OCI-LY1 (cell line): ENCODE measurements around the gene EXOSC10.

Experiments used
- H2AFZ ChIP-seq: fragments of 200-600 bp; sonication (generic), shearing (Covaris generic); 2 replicates; pipeline ENCODE4 v1.6.0; 2014; ENCODE audit warnings: antibody characterized with exemption, mild to moderate bottlenecking, low read length
- H3F3A ChIP-seq: fragments of 200-600 bp; sonication (generic), shearing (Covaris generic); 2 replicates; pipeline ENCODE4 v1.6.0; 2014; ENCODE audit warnings: mild to moderate bottlenecking, antibody characterized with exemption, low read length, moderate library complexity; ENCODE audit not compliant: insufficient read depth
- H3K27ac ChIP-seq: fragments of 200-600 bp; sonication (generic); 2 replicates; pipeline ENCODE4 v1.5.1; 2014; ENCODE audit warnings: low read length, mixed run types, mild to moderate bottlenecking, low read depth; ENCODE audit not compliant: poor library complexity, severe bottlenecking
- H3K27me3 ChIP-seq: fragments of 200-600 bp; sonication (generic); 2 replicates; pipeline ENCODE4 v1.6.0; 2014; ENCODE audit warnings: antibody characterized with exemption, mild to moderate bottlenecking, low read length, moderate library complexity; ENCODE audit not compliant: insufficient read depth
- H3K36me3 ChIP-seq: fragments of 200-600 bp; sonication (generic); 2 replicates; pipeline ENCODE4 v1.6.1; 2014; ENCODE audit warnings: mild to moderate bottlenecking, antibody characterized with exemption, low read length, moderate library complexity, mixed read lengths; ENCODE audit not compliant: insufficient read depth
- H3K4me1 ChIP-seq: fragments of 200-600 bp; sonication (generic); 2 replicates; pipeline ENCODE4 v1.5.1; 2014; ENCODE audit warnings: mild to moderate bottlenecking, low read length, moderate library complexity; ENCODE audit not compliant: insufficient read depth, severe bottlenecking
- H3K4me2 ChIP-seq: fragments of 200-600 bp; sonication (generic), shearing (Covaris generic); 2 replicates; pipeline ENCODE4 v1.6.1; 2014; ENCODE audit warnings: low read length
- H3K4me3 ChIP-seq: fragments of 200-600 bp; sonication (generic); 2 replicates; pipeline ENCODE4 v1.5.1; 2014; ENCODE audit warnings: low read length, low read depth, mild to moderate bottlenecking, mixed read lengths; ENCODE audit not compliant: poor library complexity, severe bottlenecking
- H3K79me2 ChIP-seq: fragments of 200-600 bp; shearing (Covaris generic); 2 replicates; pipeline ENCODE4 v1.6.1; 2016; ENCODE audit warnings: mixed run types, low read length, mixed read lengths; ENCODE audit not compliant: insufficient read depth
- H3K9ac ChIP-seq: fragments of 200-600 bp; sonication (generic), shearing (Covaris generic); 2 replicates; pipeline ENCODE4 v1.6.1; 2014; ENCODE audit warnings: mild to moderate bottlenecking, low read length, mixed read lengths
- H3K9me2 ChIP-seq: fragments of 200-600 bp; sonication (generic), shearing (Covaris generic); 2 replicates; pipeline ENCODE4 v1.6.1; 2014; ENCODE audit warnings: low read depth, mild to moderate bottlenecking, low read length, mixed read lengths
- H3K9me3 ChIP-seq: fragments of 200-600 bp; shearing (Covaris generic); 2 replicates; pipeline ENCODE4 v1.6.1; 2014; ENCODE audit warnings: low read length, mixed read lengths
- H4K20me1 ChIP-seq: fragments of 200-600 bp; sonication (generic), shearing (Covaris generic); 2 replicates; pipeline ENCODE4 v1.6.0; 2016; ENCODE audit warnings: mild to moderate bottlenecking, low read length; ENCODE audit not compliant: insufficient read depth
- EZH2 ChIP-seq: fragments of 200-600 bp; sonication (generic), shearing (Covaris generic); IDR thresholded peaks from 2 replicates; pipeline ENCODE4 v1.8.0; 2017; ENCODE audit warnings: borderline replicate concordance, mixed run types, mild to moderate bottlenecking, antibody characterized with exemption, low read length, moderate library complexity, mixed read lengths
- TF ChIP-seq, protein P1 (sequence below): fragments of 200-600 bp; sonication (generic), shearing (Covaris generic); IDR thresholded peaks from 2 replicates; pipeline ENCODE4 v1.5.1; 2017; ENCODE audit warnings: mild to moderate bottlenecking, antibody characterized with exemption, low read length, moderate library complexity, mixed read lengths

The EXOSC10 gene

DNA sequence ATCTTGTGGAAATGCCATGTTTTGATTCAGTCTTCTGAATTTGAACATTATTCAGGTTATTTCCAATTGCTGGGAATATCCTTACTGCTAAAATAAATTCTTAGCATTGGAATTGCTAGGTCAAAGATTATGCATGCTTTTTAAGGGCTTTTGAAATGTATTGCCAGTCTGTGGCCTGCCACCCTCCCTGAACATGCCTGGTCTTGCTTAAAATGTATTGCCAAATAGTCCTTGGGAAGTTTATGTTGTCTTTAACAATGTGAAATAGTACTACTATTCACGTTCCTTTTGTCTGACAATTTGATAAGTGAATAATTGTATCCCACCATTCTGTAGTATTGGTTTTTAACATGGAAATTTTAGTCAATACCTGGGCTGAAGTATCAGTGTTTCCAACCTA lies 73.6 kb downstream of the EXOSC10 start:
- no peaks in the 10 kb centered on the region for H4K20me1 ChIP-seq
- no peaks in the 10 kb centered on the region for H3F3A ChIP-seq
- H2AFZ ChIP-seq = no peak overlapping the region
- no peak overlapping the region for H3K4me3 ChIP-seq
- H3K9me2 ChIP-seq = no peaks in the 10 kb centered on the region
- no peaks in the 10 kb centered on the region for H3K9me3 ChIP-seq
- H3K4me1 ChIP-seq = no peaks in the 10 kb centered on the region
- no peak for TF ChIP-seq EZH2
- TF ChIP-seq, protein P1, sequence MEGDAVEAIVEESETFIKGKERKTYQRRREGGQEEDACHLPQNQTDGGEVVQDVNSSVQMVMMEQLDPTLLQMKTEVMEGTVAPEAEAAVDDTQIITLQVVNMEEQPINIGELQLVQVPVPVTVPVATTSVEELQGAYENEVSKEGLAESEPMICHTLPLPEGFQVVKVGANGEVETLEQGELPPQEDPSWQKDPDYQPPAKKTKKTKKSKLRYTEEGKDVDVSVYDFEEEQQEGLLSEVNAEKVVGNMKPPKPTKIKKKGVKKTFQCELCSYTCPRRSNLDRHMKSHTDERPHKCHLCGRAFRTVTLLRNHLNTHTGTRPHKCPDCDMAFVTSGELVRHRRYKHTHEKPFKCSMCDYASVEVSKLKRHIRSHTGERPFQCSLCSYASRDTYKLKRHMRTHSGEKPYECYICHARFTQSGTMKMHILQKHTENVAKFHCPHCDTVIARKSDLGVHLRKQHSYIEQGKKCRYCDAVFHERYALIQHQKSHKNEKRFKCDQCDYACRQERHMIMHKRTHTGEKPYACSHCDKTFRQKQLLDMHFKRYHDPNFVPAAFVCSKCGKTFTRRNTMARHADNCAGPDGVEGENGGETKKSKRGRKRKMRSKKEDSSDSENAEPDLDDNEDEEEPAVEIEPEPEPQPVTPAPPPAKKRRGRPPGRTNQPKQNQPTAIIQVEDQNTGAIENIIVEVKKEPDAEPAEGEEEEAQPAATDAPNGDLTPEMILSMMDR = no peak
- H3K9ac ChIP-seq = no peak overlapping the region
- no peaks in the 10 kb centered on the region for H3K27me3 ChIP-seq
- H3K27ac ChIP-seq = no peak overlapping the region
- no peak overlapping the region for H3K4me2 ChIP-seq
- H3K79me2 ChIP-seq = no peaks in the 10 kb centered on the region
- H3K36me3 ChIP-seq = peaks cover 77% of the 10 kb centered on the region

DNA sequence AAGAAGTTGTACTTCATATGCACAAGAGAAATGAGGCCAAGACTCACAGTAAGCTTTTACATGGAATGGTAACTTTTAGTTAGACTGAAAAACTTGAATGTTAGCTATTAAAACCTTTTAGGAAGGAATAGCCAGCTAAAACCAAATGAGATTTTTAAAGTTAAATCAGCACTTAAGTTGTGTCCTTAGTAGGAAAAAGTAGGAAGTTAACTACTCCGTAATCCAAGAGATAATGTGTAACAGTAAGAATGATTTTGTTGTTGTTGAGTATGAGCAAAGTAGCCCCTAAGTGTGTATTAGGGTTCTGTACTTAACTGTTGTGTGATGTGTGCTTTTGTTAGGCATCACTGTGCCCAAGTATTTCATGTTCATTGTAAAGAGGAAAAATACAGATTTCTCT lies 74.1 kb downstream of the EXOSC10 start:
- no peak overlapping the region for H3K4me3 ChIP-seq
- no peaks in the 10 kb centered on the region for H3K79me2 ChIP-seq
- H3K4me1 ChIP-seq = no peaks in the 10 kb centered on the region
- no peaks in the 10 kb centered on the region for H3F3A ChIP-seq
- H3K27ac ChIP-seq = no peak overlapping the region
- H3K9ac ChIP-seq = no peak overlapping the region
- H3K36me3 ChIP-seq = peaks cover 80% of the 10 kb centered on the region
- H4K20me1 ChIP-seq = no peaks in the 10 kb centered on the region
- no peaks in the 10 kb centered on the region for H3K9me2 ChIP-seq
- no peaks in the 10 kb centered on the region for H3K9me3 ChIP-seq
- H3K27me3 ChIP-seq = no peaks in the 10 kb centered on the region
- no peak overlapping the region for H3K4me2 ChIP-seq
- TF ChIP-seq EZH2 = no peak
- TF ChIP-seq, protein P1 = no peak
- no peak overlapping the region for H2AFZ ChIP-seq

DNA sequence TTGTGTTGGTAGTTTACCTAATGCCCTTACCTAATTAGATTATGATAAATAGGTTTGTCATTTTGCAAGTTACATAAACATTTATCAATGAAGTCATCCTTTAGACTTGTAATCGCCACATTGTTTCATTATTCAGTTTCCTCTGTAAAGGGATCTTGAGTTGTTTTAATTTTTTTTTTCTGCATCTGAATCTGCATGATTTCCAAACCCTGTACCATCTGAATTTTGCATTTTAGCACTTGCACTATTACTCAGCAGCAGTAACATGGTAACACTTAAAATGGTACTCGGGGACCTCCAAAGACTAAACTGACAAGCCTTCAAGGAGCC lies 74.8 kb downstream of the EXOSC10 start:
- Histone ChIP-seq H3F3A (no peaks in the 10 kb centered on the region), H3K4me1 (no peaks in the 10 kb centered on the region), H3K4me3 (no peak overlapping the region), H3K9me3 (no peaks in the 10 kb centered on the region), H4K20me1 (no peaks in the 10 kb centered on the region), H3K9me2 (no peaks in the 10 kb centered on the region), H3K4me2 (no peak overlapping the region), H2AFZ (no peak overlapping the region), H3K9ac (no peak overlapping the region), H3K27ac (no peak overlapping the region), H3K36me3 (peaks cover 80% of the 10 kb centered on the region), H3K27me3 (no peaks in the 10 kb centered on the region), H3K79me2 (no peaks in the 10 kb centered on the region)
- no peak for TF ChIP-seq EZH2
- TF ChIP-seq, protein P1 = no peak
